ENCODE results near the gene CCDC190. TPM values are rescaled to one million over a fixed set of nuclear protein-coding genes. Genes with fewer than 3 reads are reported as not detected.
"Not testable (repeated sequence)": the region's sequence is repeated elsewhere in the genome, so short reads cannot be mapped to it uniquely, and the experiment has no call there.

Gene CCDC190
- polyA plus RNA-seq, 1 donor (not counting 4 experiments of a cell fraction or from before 2014, with no cell fraction given): 0.07 TPM

DNA sequence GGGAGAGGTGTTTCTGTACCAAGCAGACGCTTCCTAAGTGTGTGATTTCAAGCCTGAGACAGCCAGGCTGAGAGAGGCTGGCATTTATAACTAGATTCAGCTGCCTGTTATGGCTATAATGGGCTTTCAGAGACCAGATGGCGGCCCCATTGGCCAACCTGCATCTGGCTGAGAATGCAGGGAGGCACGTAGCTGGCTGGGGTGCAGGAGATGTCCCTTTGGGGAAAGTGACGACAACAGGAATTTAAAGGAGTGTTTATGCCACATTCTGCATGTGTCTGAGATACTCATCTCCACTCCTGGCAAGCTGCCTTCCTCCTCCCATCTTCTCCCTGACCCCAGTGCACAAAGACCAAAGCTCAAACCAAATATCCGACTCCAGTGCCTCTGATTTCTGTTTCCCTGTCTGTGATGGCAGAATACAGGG is 21.3 kb upstream of the CCDC190 start:
- no peaks in the 10 kb centered on the region for H4K20me1 ChIP-seq (ENCODE audit: control insufficient read depth, extremely low read depth, insufficient read depth, low read length)
- FAIRE-seq (no peak), DNase-seq (ENCODE audit: low read depth, low spot score) (no peak)
- no peak for TF ChIP-seq CTCF (optimal IDR thresholded peaks at IDR 0.05 in 1 of 3, IDR thresholded peaks at IDR 0.05 in 1 of 3, conservative IDR thresholded peaks at IDR 0.05 in 1 of 3; ENCODE audit: extremely low read depth in 1 of 3, insufficient read depth in 2 of 3, low read length in 3 of 3)
- no peak for TF ChIP-seq EZH2 (IDR thresholded peaks at IDR 0.05; ENCODE audit: low read length)
- H3K9me3 ChIP-seq (ENCODE audit: control insufficient read depth, low read depth, low read length): no peaks in the 10 kb centered on the region
- H3K79me2 ChIP-seq (ENCODE audit: control insufficient read depth, insufficient read depth, low read length): no peaks in the 10 kb centered on the region
- H3K4me1 ChIP-seq (ENCODE audit: control insufficient read depth, extremely low read depth, insufficient read depth, low read length): no peaks in the 10 kb centered on the region
- H2AFZ ChIP-seq (ENCODE audit: control insufficient read depth, low read length): peak overlapping the region; percentile 25
- dilution Hi-C loops (cut with MboI; ENCODE audit: extremely low pct_ligation_motif_present, low sequenced_read_pairs): no loop called here
- no peak overlapping the region for H3K4me3 ChIP-seq (ENCODE audit: control insufficient read depth in 2 of 3, extremely low read depth in 1 of 3, insufficient read depth in 2 of 3, low read depth in 1 of 3, low read length in 3 of 3)
- no peak overlapping the region for H3K9ac ChIP-seq (ENCODE audit: control insufficient read depth, extremely low read depth, insufficient read depth, low read length)
- H3K27me3 ChIP-seq (ENCODE audit: control insufficient read depth, extremely low read depth, insufficient read depth, low read length): no peaks in the 10 kb centered on the region
- H3K36me3 ChIP-seq (ENCODE audit: control insufficient read depth in 2 of 2, extremely low read depth in 1 of 2, insufficient read depth in 2 of 2, low read length in 2 of 2): no peaks in the 10 kb centered on the region
- H3K9me1 ChIP-seq (ENCODE audit: control insufficient read depth, extremely low read depth, insufficient read depth, low read length): no peaks in the 10 kb centered on the region
- H3K27ac ChIP-seq (ENCODE audit: control insufficient read depth, insufficient read depth, low read length): no peak overlapping the region
- no peak overlapping the region for H3K4me2 ChIP-seq (ENCODE audit: control insufficient read depth, extremely low read depth, insufficient read depth, low read depth, low read length)

DNA sequence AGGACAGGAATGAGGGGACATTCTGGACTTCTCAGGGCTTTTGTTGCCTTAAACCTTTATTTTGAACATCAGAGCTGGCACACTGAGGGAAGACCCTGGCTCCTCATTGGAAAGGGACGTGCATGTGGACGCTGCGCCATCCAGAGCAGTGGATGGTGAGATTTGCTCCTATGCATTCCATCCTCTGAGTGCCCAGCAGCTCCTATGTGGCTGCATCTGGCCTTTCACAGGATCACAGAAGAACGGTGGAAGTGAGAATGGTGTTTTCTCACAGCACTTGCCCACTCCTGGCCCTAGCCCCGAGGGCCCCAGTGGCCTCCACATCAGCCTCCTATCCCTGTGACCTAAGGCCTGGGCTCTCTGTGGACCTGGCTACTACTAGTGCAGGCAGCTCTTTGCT is 20.6 kb upstream of the CCDC190 start:
- FAIRE-seq (no peak), DNase-seq (ENCODE audit: low read depth, low spot score) (no peak)
- H3K36me3 ChIP-seq (ENCODE audit: control insufficient read depth in 2 of 2, extremely low read depth in 1 of 2, insufficient read depth in 2 of 2, low read length in 2 of 2): no peaks in the 10 kb centered on the region
- H3K4me2 ChIP-seq (ENCODE audit: control insufficient read depth, extremely low read depth, insufficient read depth, low read depth, low read length): no peak overlapping the region
- dilution Hi-C loops (cut with MboI; ENCODE audit: extremely low pct_ligation_motif_present, low sequenced_read_pairs): no loop called here
- no peaks in the 10 kb centered on the region for H3K27me3 ChIP-seq (ENCODE audit: control insufficient read depth, extremely low read depth, insufficient read depth, low read length)
- TF ChIP-seq CTCF (optimal IDR thresholded peaks at IDR 0.05 in 1 of 3, IDR thresholded peaks at IDR 0.05 in 1 of 3, conservative IDR thresholded peaks at IDR 0.05 in 1 of 3; ENCODE audit: extremely low read depth in 1 of 3, insufficient read depth in 2 of 3, low read length in 3 of 3) (no peak), EZH2 (IDR thresholded peaks at IDR 0.05; ENCODE audit: low read length) (no peak)
- H2AFZ ChIP-seq (ENCODE audit: control insufficient read depth, low read length): no peak overlapping the region
- no peak overlapping the region for H3K4me3 ChIP-seq (ENCODE audit: control insufficient read depth in 2 of 3, extremely low read depth in 1 of 3, insufficient read depth in 2 of 3, low read depth in 1 of 3, low read length in 3 of 3)
- H3K79me2 ChIP-seq (ENCODE audit: control insufficient read depth, insufficient read depth, low read length): no peaks in the 10 kb centered on the region
- H3K4me1 ChIP-seq (ENCODE audit: control insufficient read depth, extremely low read depth, insufficient read depth, low read length): no peaks in the 10 kb centered on the region
- H3K9ac ChIP-seq (ENCODE audit: control insufficient read depth, extremely low read depth, insufficient read depth, low read length): no peak overlapping the region
- no peaks in the 10 kb centered on the region for H4K20me1 ChIP-seq (ENCODE audit: control insufficient read depth, extremely low read depth, insufficient read depth, low read length)
- H3K9me1 ChIP-seq (ENCODE audit: control insufficient read depth, extremely low read depth, insufficient read depth, low read length): no peaks in the 10 kb centered on the region
- no peak overlapping the region for H3K27ac ChIP-seq (ENCODE audit: control insufficient read depth, insufficient read depth, low read length)
- H3K9me3 ChIP-seq (ENCODE audit: control insufficient read depth, low read depth, low read length): no peaks in the 10 kb centered on the region

- H3K4me1 ChIP-seq (ENCODE audit: control insufficient read depth, extremely low read depth, insufficient read depth, low read length); H2AFZ ChIP-seq (ENCODE audit: control insufficient read depth, low read length); H3K4me2 ChIP-seq (ENCODE audit: control insufficient read depth, extremely low read depth, insufficient read depth, low read depth, low read length); H3K9ac ChIP-seq (ENCODE audit: control insufficient read depth, extremely low read depth, insufficient read depth, low read length); H3K27me3 ChIP-seq (ENCODE audit: control insufficient read depth, extremely low read depth, insufficient read depth, low read length); H3K79me2 ChIP-seq (ENCODE audit: control insufficient read depth, insufficient read depth, low read length); DNase-seq (ENCODE audit: low read depth, low spot score); H3K9me1 ChIP-seq (ENCODE audit: control insufficient read depth, extremely low read depth, insufficient read depth, low read length); H3K4me3 ChIP-seq (ENCODE audit: control insufficient read depth in 2 of 3, extremely low read depth in 1 of 3, insufficient read depth in 2 of 3, low read depth in 1 of 3, low read length in 3 of 3); H3K36me3 ChIP-seq (ENCODE audit: control insufficient read depth in 2 of 2, extremely low read depth in 1 of 2, insufficient read depth in 2 of 2, low read length in 2 of 2); H3K27ac ChIP-seq (ENCODE audit: control insufficient read depth, insufficient read depth, low read length); FAIRE-seq; H3K9me3 ChIP-seq (ENCODE audit: control insufficient read depth, low read depth, low read length); dilution Hi-C loops (cut with MboI; ENCODE audit: extremely low pct_ligation_motif_present, low sequenced_read_pairs); H4K20me1 ChIP-seq (ENCODE audit: control insufficient read depth, extremely low read depth, insufficient read depth, low read length): not testable (repeated sequence)
Observed at GRCh38 chr1:162880617-162881016, 19.6 kb upstream of the CCDC190 start.
